Rectal smooth muscle tissue (tissue), 1 donor: Measurements from ENCODE around the gene NUDT3.

Experiments used
- H3K27ac ChIP-seq: one replicate; pipeline ENCODE4 v1.7.0; 2013; ENCODE audit warnings: low read depth, low read length, inconsistent platforms
- H3K27me3 ChIP-seq: one replicate; pipeline ENCODE4 v1.7.0; 2013; ENCODE audit warnings: low read length; ENCODE audit not compliant: control insufficient read depth, insufficient read depth
- H3K36me3 ChIP-seq: one replicate; pipeline ENCODE4 v1.7.0; 2013; ENCODE audit warnings: low read length; ENCODE audit not compliant: control insufficient read depth, insufficient read depth
- H3K4me1 ChIP-seq: one replicate; pipeline ENCODE4 v1.7.0; 2013; ENCODE audit warnings: low read length; ENCODE audit not compliant: control insufficient read depth, insufficient read depth
- H3K4me3 ChIP-seq: one replicate; pipeline ENCODE4 v1.7.0; 2013; ENCODE audit warnings: low read length
- H3K9ac ChIP-seq: one replicate; pipeline ENCODE4 v1.7.0; 2013; ENCODE audit warnings: low read length

NUDT3 gene

DNA sequence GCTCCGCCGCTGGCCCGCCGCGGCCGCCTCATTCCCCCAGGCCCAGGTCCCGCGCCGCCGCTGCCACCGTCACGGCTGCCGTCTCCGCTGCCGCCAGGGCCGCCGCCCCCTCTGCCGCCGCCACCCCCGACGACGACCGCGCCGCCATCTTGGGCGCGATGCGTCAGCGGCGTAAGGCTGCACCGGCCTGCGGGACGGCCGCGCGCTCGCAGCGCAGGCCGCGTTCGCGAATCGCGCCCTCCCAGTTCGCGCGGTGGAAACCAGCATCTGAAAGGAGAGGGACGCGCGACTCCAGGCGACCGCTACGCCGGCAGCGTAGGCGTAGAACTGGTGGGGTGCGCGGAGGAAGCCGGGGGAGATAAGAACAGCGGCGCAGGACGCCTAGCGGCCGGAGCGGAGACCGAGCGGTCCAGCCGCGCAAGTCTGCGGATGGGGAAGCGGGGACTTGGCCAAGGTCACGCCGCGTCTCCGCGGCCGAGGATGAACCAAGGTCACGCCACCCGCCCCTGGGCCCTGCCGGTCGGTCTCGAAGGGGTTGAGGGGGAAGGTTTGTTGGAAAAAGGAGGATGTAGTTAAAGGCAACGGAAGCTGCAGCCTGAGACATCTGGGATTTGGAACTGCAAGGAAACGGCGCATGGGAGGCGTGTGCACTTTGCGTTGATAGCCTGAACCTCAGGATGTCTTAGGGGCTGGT is at the start of gene NUDT3:
NUDT3 (minus strand) TSS at position 173 of the 694 bp plus-strand sequence. CDS start 307 bp downstream, outside the sequence.
- Histone ChIP-seq H3K9ac (peak within 1 kb of the TSS; percentile 90), H3K27ac (peak within 1 kb of the TSS; percentile 87), H3K4me3 (peak within 1 kb of the TSS; percentile 83), H3K4me1 (peaks cover 11% of the 10 kb centered on the region), H3K36me3 (no peaks in the 10 kb centered on the region), H3K27me3 (no peaks in the 10 kb centered on the region)

DNA sequence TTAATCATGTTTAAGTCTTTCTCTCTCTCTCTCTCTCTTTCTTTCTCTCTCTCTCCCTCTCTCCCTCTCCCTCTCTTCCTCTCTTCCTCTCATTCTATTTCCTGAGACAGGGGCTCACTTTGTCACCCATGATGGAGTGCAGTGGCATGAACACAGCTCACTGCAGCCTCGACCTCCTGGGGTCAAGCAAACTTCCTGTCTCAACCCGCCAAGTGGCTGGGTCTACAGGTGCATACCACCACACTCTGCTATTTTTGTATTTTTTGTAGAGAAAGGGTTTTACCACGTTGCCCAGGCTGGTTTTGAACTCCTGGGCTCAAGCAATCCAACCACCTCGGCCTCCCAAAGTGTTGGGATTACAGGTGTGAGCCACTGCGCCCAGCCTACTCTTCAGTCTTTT is 49.1 kb upstream of the NUDT3 start:
- no peaks in the 10 kb centered on the region for H3K4me1 ChIP-seq

DNA sequence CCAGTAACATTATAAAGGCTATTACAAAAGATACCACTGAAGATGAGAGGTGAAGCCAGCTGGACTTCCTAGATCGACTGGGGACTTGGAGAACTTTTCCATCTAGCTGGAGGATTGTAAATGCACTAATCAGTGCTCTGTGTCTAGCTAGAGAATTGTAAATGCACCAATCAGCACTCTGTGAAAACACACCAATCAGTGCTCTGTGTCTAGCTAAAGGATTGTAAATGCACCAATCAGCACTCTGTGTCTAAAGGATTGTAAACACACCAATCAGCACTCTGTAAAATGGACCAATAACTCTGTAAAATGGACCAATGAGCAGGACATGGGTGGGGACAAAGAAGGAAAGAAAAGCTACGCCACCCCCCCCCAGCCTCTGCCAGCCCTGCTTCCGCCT is 47.0 kb upstream of the NUDT3 start:
- Histone ChIP-seq H3K36me3 (no peaks in the 10 kb centered on the region), H3K27ac (no peak overlapping the region), H3K4me1 (no peaks in the 10 kb centered on the region), H3K27me3 (no peaks in the 10 kb centered on the region), H3K9ac (no peak overlapping the region), H3K4me3 (no peak overlapping the region)

More for the DNA sequence above, 49.1 kb upstream of the NUDT3 start:
- H3K27ac ChIP-seq = no peak overlapping the region
- H3K36me3 ChIP-seq = no peaks in the 10 kb centered on the region
- H3K4me3 ChIP-seq = no peak overlapping the region
- H3K27me3 ChIP-seq = no peaks in the 10 kb centered on the region
- no peak overlapping the region for H3K9ac ChIP-seq

DNA sequence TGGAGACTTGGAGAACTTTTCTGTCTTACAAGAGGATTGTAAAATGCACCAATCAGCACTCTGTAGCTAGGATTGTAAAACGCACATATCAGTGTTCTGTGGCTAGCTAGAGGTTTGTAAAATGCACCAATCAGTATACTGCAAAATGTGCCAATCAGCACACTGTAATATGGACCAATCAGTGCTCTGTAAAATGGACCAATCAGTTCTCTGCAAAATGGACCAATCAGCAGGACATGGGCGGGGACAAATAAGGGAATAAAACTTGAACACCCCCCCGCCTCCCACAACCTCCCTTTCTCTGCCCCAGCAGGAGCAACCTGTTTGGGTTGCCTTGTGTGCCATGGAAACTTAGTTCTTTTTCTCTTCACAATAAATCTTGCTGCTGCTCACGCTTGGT is 46.2 kb upstream of the NUDT3 start:
- Histone ChIP-seq H3K4me3 (no peak overlapping the region), H3K36me3 (no peaks in the 10 kb centered on the region), H3K9ac (no peak overlapping the region), H3K27me3 (no peaks in the 10 kb centered on the region), H3K4me1 (no peaks in the 10 kb centered on the region), H3K27ac (no peak overlapping the region)

DNA sequence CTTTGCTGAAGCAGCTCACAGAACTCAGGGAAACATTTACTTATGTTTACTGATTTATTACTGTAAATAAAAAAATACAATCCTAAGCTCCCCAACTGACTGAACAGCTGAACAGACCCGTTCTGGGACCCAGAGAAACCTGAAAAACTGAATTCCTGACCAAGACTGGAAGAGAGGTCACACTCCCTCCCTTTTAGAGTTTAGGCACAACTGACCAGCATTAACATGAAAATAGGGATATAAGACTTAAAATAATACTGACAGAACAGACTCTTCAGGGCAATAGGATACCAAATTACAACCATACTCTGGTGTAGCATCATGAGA is 45.1 kb upstream of the NUDT3 start:
- Histone ChIP-seq H3K4me1 (no peaks in the 10 kb centered on the region), H3K27me3 (no peaks in the 10 kb centered on the region), H3K9ac (no peak overlapping the region), H3K36me3 (no peaks in the 10 kb centered on the region), H3K4me3 (no peak overlapping the region), H3K27ac (no peak overlapping the region)

DNA sequence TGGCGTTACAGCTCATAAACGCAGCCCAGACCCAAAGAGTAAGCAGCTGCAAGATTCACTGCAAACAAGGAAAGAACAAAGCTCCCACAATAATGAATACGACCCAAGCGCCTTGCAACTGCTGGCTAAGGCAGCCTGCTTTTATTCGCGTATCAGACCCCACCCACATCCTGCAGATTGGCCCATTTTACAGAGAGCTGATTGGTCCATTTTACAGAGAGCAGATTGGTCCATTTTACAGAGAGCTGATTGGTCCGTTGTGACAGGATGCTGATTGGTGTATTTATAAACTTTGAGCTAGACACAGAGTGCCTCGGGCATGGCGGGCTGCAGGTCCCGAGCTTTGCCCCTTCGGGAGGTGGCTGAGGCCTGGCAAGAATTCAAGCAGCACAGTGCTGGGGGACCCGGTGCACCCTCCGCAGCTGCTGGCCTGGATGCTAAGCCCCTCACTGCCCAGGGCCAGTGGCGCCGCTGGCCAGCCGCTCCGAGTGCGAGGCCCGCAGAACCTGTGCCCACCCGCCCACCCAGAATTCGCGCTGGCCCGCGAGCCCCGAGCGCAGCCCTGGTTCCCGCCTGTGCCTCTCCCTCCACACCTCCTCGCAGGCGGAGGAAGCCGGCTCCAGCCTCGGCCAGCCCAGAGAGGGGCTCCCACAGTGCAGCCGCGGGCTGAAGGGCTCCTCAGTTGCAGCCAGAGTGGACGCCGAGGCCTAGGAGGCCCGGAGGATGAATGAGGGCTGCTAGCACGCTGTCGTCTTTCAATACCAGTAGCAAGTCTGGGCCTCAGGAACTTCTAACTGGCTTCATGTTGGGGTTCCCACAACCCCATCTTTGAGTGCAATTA is 44.6 kb upstream of the NUDT3 start:
- Histone ChIP-seq H3K27me3 (no peaks in the 10 kb centered on the region), H3K4me1 (no peaks in the 10 kb centered on the region), H3K9ac (no peak overlapping the region), H3K4me3 (no peak overlapping the region), H3K36me3 (no peaks in the 10 kb centered on the region), H3K27ac (no peak overlapping the region)

DNA sequence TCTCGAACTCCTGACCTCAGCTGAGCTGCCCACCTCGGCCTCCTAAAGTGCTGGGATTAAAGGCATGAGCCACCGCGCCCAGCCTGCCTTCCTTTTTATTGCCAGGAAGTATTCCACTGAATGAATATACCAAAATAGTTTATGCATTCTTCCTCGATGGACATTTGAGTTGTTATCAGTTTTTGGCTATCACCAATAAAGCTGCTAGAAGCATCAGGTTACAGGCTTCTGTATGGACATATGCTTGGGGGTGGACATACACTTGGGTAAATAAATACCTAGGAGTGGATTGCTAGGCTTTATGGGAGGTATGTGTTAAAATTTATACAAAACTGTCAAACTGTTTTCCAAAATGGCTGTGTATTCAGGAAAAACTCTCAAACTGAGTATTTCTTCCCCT is 43.4 kb upstream of the NUDT3 start:
- no peaks in the 10 kb centered on the region for H3K36me3 ChIP-seq
- H3K9ac ChIP-seq = no peak overlapping the region
- H3K27me3 ChIP-seq = no peaks in the 10 kb centered on the region
- H3K4me1 ChIP-seq = no peaks in the 10 kb centered on the region
- no peak overlapping the region for H3K27ac ChIP-seq
- no peak overlapping the region for H3K4me3 ChIP-seq

DNA sequence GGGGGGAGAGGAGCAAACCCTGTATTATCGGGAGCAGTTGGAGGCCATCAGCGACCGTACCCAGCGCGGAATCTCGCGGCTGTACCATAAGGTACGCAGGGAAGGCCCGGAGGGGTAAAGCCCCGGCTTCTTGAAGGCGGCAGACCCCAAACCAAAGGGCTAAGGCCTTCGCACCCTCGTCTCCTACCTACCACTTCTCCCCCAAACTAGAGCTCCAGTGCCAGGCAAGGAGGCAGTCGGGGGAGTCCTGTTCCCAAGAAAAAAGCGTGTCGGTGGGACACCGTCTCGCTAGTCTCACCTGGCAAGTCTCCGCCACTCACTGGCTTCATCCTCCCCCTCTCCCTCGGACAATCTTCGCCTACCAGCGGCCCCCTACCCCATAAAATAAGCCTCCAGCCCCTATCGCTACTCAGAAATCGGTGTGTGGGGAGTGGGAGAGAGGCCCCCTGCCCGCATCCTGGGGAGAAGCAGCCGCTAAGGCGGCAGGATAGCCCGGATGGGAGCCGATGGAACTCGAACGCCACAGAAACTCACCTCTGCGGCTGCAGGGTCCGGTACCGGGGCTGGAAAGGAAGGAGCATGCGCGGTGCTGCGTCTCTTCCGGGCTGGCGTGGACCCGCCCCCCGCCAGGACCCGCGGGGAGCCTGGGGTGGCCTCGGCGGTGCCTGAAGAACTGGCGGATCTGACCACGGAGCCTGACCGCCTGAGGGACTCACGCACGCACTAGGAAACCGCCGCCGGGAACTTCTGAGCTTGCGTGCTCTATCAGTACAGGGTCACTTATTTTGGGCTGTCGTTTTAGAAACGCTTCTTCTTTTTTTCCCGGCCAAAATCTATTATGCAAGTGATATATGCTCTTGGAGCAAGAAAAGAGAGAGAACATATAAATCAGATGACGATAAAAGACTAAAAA is 33.3 kb upstream of the NUDT3 start, which contains the start of gene RPS10:
RPS10 (minus strand) TSS at position 572 of the 913 bp plus-strand sequence. CDS start 848 bp downstream, outside the sequence.
- H3K4me1 ChIP-seq = peaks cover 2% of the 10 kb centered on the region
- H3K27ac ChIP-seq = peak within 1 kb of the TSS; percentile 87

DNA sequence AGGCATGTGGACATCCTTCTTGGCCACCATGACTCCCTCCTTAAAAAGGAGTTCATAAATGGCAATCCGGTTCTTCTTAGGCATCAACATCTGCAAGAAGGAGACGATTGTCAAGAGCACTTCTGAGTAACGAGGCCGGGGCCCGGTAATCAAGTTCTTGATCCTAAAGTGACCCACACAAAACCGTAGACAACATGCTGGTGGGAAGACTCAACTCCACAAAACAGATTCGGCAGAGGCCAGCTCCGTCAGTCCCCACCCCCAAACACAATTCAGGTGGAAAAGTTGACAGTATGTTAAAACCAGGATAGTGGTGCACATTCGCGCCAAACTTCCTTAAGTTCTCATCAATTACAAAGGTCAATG is 32.6 kb upstream of the NUDT3 start:
- Histone ChIP-seq H3K4me3 (peak overlapping the region; percentile 93), H3K4me1 (peaks cover 2% of the 10 kb centered on the region), H3K27ac (peak overlapping the region; percentile 87), H3K9ac (peak overlapping the region; percentile 96), H3K36me3 (peaks cover 19% of the 10 kb centered on the region), H3K27me3 (no peaks in the 10 kb centered on the region)

More for the DNA sequence above, 33.3 kb upstream of the NUDT3 start, which contains the start of gene RPS10:
- H3K36me3 ChIP-seq = peaks cover 16% of the 10 kb centered on the region
- H3K4me3 ChIP-seq = peak within 1 kb of the TSS; percentile 93
- no peaks in the 10 kb centered on the region for H3K27me3 ChIP-seq
- peak within 1 kb of the TSS; percentile 96 for H3K9ac ChIP-seq

DNA sequence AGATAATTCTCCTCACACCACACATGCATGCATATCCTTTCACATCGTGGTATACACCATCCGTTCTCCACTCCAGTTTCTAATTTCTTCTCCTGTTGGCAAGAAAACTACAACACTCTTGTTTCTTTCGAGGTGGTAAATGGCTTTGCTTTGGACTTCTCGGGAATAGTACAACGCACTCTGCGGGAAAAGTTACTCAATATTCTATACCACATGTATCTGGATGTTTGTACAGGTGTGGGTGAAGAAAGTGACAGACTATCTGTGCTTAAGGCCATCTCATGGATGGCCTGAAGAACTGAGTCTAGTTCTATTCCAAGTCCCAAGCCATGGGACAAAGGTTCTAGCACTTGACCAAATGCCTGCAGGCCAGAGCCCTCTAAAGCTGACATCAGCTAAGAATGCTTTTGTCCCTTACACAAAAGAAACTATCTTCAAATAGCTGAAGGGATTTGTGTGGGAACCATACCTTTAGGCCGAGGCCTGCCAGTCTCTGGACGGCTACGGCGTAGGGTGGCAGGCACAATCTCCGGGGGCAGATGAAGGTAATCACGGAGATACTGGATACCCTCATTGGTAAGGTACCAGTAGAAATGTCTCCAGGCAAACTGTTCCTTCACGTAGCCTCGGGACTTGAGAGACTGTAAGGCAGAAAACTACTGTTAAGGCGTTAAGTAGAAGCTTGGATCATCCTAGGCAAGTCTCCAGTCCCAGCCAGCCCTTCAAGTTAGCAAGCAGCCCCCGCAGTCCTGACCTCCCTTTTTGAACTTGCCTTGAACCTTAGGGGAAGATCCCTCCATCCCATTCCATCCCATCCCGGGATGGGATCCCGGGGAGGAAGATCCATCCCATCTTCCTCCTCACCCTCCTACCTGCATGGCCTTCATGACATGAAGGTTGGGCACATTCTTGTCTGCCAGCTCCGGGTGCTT is 32.0 kb upstream of the NUDT3 start:
- Histone ChIP-seq H3K4me3 (peak overlapping the region; percentile 93), H3K27me3 (no peaks in the 10 kb centered on the region), H3K36me3 (peaks cover 23% of the 10 kb centered on the region), H3K4me1 (peaks cover 2% of the 10 kb centered on the region), H3K9ac (peak overlapping the region; percentile 96), H3K27ac (no peak overlapping the region)

DNA sequence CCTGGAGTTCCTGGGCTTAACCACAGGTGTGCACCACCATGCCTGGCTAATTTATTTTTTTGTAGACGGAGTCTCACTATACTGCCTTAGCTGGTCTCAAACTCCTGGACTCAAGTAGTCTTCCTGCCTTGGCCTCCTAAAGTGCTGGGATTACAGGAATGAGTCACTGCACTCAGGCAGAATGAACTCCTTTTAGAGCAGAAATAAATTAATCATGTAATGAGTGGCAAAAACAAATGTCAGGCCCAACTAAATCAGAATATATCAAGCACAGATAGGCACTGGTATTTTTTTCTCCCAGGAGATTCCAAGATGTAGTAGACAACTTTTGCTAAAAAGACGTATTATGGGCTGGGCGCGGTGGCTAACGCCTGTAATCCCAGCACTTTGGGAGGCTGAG is 30.8 kb upstream of the NUDT3 start:
- Histone ChIP-seq H3K9ac (no peak overlapping the region), H3K4me1 (peaks cover 2% of the 10 kb centered on the region), H3K36me3 (peaks cover 28% of the 10 kb centered on the region), H3K27me3 (no peaks in the 10 kb centered on the region), H3K4me3 (no peak overlapping the region), H3K27ac (no peak overlapping the region)
